ENCODE data around the gene TSHR.

TSHR gene

DNA sequence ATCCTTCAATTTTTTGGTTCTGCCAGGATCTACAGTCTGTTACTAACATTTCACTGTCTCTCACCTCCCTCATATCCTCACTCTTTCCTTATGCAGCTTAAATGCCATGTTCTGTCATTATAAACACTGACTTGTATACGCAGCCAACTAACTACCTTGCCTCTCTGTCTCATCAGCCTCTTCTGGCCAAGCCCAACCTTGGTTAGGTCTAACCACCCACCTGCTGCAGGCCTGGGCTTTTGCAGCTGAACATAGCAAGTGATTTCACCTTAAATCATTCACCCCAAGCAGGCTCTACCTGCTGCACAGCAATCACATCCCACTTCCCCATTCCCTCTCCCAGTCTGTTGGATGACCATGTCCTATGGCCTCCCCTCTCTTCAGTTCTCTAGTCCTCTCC, 173.8 kb downstream of the TSHR start:
- no peak for DNase-seq (ENCODE audit: low read depth in 1 of 2, low spot score in 1 of 2)

DNA sequence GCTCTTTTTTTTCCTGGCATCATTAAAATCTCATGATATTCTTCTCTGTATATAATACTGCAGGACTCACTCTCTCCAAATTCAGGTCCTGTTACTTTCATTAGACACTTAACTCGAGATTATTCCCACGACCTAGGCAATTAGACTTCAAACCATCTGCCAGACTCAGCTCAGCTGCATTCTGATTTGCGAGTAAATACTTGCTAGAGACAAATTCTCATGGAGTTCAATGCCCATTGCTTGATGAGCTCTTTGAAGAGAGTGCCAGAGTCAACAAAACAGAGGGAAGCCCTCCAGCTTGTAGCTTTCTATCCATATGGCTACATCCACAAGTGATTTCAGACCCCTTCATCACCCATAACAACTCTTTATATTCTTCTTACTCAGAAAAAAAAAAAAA, 177.0 kb downstream of the TSHR start:
- no peak for DNase-seq (ENCODE audit: low read depth in 1 of 2, low spot score in 1 of 2)

DNA sequence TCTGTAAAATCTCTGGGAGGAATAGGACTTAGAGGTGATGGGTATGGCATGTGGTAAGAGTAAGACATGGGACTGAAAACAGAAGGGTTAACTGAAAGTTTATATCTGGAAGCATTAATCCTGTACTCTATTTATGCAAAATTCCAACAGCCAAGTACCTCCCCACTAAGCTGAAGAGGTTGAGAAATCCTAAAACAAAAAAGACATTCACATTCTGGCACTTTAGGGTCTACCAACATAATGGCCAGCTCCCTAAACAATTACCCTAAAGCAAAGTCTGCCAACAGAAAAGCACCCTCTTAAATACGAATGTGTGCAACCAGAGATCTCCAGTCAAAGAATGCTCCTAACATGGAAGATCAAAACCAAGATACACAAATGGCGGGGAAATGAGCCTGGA, 178.0 kb downstream of the TSHR start:
- DNase-seq (ENCODE audit: low read depth in 1 of 2, low spot score in 1 of 2) = no peak

DNA sequence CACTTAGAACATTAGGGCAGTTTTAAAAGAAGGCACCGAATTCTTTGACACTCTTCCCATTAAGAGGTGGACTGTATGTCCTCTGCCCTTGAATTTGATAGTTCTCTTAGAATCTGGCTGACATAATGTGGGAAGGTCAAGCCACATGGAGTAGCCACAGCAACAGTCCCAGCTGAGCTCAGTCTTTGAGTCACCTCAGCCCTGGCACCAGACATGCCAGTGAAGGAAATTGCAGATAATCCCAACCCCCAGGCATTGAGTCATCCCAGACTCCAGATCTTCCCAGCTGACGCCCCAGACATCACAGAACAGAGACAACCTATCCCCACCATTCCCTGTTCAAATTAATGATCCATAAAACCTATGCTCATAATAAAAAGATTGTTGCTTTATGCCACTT, 181.9 kb downstream of the TSHR start:
- DNase-seq (ENCODE audit: low read depth in 1 of 2, low spot score in 1 of 2) = no peak

DNA sequence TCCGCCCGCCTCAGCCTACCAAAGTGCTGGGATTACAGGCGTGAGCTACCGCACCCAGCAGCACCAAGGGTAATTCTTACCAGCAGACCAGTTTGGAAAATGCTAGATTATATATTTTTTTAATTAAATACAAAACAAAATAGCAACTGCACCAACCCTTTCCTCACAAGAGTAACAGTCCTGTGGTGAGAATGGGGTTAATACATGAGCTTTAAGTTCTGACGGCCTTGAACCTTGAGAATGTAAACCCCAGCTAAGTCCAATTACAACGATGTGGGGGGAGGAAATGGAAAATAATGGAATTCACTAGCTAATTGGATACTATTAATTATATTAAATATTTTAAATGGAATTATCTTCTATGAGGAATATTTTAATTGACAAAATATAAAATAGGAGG, 183.0 kb downstream of the TSHR start:
- no peak for DNase-seq (ENCODE audit: low read depth in 1 of 2, low spot score in 1 of 2)

DNA sequence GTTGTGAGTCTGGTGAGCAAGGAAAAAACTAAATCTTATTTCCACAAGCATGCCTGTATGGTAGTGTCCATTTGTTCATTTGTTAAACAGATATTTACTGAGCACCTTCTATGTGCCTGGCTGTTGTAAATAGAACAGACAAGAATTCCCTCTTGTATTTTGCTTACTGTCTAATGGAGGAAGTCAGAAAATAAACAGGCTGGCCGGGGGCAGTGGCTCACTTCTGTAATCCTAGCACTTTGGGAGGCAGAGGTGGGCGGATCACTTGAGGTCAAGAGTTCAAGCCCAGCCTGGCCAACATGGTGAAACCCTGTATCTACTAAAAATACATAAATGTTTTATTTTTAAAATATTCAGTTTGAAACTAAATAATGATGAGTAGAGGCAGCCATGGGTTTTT, 186.0 kb downstream of the TSHR start:
- DNase-seq (ENCODE audit: low read depth in 1 of 2, low spot score in 1 of 2) = no peak

DNA sequence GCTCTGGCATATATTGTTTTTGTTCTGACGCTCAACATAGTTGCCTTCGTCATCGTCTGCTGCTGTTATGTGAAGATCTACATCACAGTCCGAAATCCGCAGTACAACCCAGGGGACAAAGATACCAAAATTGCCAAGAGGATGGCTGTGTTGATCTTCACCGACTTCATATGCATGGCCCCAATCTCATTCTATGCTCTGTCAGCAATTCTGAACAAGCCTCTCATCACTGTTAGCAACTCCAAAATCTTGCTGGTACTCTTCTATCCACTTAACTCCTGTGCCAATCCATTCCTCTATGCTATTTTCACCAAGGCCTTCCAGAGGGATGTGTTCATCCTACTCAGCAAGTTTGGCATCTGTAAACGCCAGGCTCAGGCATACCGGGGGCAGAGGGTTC, 188.4 kb downstream of the TSHR start:
- no peak for DNase-seq (ENCODE audit: low read depth in 1 of 2, low spot score in 1 of 2)

DNA sequence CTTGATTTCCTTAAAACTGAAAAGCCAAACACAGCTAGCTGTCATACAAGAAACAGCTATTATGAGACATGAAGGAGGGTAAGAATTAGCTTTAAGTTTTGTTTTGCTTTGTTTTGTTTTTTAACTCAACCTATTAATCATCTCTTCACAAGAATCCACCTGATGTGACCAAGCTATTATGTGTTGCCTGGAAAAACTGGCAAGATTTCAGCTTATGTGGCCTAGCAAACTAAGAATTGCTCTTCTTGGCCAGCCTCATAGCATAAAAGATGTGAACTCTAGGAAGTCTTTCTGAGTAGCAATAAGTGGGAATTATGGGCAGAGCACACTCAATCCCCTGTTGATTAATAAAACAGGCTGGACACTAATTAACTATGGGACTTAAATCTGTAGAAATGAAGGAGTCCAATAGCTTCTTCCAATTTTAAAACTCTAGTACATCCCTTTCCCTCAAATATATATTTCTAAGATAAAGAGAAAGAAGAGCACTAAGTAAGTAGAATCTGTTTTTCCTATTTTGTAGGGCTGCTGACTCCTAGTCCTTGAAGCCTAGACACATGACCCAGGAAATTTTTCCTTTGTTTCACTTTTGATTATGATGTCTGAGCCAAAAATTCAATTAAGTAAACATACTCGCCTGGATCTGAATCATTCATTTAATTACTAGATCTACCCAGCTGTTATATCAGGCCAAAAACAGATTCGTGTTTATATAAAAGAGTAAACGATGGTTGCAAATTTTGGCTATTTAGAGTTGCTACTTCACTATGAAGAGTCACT, 189.6 kb downstream of the TSHR start:
- DNase-seq (ENCODE audit: low read depth in 1 of 2, low spot score in 1 of 2) = no peak

DNA sequence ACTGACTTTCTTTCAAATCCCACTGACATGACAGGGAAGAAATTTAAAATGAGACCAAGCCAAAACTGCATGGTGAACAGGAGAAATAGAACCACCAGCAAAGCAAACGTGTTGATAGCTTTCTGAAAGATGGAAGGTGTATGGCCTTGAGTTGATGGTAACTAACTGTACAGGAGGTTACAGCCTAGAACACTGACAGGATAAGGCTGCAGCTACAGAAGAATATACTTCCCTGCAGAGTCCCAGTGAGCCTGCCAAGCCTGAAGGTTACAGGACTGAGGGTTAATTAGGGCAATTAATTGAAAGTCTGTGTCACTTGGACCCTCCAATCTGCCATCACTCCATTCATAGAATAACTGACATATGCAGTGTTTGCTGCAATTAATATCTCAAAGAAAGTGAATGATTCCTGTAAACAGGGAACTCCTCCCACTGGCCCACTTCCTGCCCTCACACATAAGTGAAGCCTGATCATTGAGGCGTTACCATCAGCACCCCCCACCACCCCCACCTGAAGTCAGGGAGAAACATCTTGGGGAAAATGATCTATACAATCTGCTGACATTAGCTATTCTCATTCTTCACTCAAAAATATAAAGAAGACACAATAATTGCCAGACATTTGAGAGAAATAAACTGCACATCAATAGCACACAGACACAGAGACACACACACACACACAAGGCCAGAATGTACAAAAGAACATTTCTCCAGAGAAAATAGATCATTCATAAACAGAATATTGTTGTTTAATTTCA, 191.9 kb downstream of the TSHR start:
- no peak for DNase-seq (ENCODE audit: low read depth in 1 of 2, low spot score in 1 of 2)

DNA sequence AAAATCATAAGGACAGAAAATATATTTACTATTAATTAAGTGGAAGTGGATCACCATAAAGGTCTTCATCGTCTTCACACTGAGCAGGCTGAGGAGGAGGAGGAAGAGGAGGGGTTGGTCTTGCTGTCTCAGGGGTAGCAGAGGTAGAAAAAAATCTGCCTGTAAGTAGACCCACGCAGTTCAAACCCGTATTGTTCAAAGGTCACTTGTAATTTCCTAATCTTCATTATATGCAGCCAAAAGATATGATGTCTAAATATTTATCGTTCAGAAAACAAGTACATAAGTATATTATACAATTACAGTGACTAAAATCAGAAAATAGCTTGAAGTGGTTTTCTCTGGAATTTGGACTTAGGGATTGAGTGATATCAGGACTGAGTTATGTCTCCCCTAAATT, 193.2 kb downstream of the TSHR start:
- DNase-seq (ENCODE audit: low read depth in 1 of 2, low spot score in 1 of 2) = no peak

DNA sequence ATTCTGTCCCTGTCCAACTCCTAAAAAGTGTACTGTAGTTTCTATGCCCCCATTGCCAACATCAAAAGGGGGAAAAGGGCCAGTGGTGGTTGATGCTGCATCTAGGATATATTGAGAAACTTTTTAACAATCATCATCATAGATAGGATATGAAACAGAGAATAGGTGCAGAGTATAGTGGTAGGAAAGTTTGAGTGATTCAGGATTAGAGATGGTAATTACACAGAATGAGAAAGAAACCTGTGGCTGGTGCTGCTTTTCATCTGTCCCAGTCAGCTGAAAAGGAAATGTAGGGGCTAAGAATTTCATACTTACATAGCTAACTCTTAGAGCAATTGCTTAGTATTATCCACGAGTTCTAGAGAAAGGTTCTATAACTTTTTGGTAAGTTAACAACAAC, 197.8 kb downstream of the TSHR start:
- no peak for DNase-seq (ENCODE audit: low read depth in 1 of 2, low spot score in 1 of 2)

DNA sequence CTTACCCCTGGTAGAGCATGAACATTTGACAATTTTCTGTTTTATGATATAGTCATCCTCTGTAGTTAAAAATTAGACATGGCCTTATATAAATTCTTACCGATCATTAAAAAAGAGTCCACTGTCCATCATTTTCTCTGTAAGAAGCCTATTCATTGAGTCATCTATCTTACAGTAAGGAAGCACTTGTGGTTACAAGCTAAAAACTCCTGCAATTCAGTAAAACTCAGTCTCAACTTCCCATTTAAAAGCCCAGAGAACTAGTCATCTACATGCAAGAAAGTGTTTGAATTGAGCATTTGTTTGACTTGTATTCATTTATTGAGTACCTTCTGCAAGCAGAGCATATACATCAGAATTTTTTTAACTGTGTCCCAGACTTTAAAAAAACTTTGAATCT, 202.0 kb downstream of the TSHR start:
- DNase-seq (ENCODE audit: low read depth in 1 of 2, low spot score in 1 of 2) = no peak

DNA sequence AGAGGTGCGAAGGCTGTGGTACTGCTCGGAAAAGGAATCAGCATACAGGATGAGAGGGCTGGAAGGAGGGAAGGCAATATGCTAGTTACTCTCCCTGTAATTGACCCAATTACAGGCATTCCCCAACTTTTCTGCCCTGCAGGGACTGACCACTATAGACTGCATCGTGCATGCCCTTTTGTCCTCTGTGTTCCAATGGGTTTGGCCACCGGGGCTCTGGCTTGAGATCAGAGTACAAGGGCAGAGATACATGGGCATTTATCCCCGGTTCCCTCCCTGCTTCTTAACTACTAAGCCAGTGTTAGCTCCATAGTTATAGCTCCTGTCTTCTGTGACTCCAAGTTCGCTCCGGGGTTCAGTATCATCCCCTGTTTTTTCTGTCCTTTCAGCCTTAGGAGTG, 205.7 kb downstream of the TSHR start:
- DNase-seq (ENCODE audit: low read depth in 1 of 2, low spot score in 1 of 2) = no peak

DNA sequence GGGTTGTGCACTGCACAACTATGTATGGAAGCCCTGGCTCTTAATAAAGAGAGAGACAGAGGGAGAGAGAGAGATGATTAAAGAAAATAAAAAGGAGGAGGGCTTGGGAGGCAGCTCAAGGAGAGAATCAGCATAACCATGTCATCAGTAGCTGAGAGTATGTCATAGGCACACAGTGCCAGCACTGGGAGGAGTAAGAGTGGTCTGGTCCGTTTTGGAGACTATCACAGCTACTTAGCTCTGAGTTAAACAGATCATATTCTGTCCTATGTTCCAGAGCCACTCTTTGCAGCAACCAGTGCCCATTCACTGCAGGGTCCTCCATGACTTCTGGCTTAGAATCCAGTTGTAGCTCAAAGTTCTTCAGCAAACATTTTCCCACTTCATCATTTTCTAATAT, 206.3 kb downstream of the TSHR start:
- no peak for DNase-seq (ENCODE audit: low read depth in 1 of 2, low spot score in 1 of 2)

DNA sequence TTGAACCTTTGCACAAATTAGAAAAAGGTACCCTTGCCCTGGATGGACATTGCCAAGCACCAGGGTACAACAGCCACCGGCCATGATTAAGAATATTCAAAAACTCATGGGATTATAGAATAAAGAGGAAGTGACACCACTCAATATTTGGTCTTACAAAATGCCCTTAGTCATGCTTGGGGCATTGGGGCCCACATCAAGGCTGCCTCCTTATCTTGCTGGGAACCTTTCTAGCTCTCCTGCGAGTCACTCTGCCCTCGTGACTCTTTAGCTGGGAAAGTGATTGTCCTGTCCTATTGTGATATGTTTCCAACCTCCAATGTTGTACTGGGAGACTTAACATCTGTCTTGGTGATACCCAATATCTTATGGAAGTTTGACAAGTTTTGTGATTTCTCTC, 207.5 kb downstream of the TSHR start:
- no peak for DNase-seq (ENCODE audit: low read depth in 1 of 2, low spot score in 1 of 2)

DNA sequence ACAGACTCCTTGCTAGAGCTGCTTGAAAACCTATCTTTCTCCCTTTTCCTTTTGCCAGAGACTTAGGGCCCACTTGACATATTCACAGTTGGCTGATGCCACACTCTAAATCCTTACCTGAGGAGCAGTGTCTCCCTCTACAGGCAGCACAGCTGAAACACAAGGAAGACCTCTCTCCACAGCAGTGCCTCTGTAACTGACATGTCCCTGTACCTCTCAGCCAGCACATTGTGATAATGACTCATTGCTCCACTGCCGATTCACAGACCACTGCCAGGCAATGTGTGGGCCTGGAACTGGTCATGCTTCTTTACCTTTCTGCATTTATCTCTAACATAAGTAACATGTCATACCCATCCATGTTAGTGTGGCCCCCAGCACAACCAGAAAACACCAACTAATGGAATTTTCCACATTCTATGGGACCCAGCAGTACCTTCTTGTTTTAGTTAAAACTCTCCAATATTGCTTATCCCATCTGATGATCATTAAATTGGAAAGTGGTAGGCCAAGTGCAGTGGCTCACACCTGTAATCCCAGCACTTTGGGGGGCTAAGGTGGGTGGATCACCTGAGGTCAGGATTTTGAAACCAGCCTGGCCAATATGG, 208.8 kb downstream of the TSHR start:
- DNase-seq (ENCODE audit: low read depth in 1 of 2, low spot score in 1 of 2) = peak in 1 of 2 donors; percentile 7

DNA sequence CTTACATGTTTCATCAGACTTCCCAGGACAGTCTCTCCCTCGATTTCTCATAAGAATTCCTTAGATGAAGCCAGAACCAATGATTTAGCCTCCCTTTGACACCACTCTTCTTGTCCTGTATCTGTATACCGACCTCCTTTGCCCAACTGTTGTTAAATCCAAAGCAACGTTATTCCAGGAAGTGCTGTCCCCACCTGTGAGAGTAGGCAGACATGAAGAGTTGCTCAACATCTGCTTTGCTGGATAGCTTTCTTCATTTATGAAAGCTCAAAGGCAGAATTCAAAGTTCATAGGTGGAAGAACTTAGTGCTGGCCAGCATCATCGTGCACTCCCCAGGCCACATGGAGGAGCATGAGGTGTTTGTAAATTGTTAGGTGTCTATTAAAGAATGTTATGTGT, 209.8 kb downstream of the TSHR start:
- no peak for DNase-seq (ENCODE audit: low read depth in 1 of 2, low spot score in 1 of 2)

DNA sequence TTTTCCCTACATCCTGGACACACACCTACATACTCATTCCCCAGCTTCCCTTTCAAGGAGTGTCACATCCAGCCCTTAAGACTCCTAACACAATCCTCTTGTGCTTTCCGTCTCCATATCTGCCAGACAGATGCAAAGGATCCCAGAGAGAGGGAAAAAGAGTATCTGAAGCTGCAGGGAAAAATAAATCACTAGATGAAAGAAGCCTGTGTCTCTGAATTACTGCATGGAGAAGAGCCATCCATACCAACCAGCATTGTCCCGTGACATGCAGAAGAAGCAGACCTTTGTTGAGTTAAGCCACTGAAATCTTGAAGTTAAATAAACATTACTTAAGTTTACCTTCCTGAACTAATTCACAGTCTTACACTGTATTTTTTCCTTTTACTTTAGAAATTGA, 210.7 kb downstream of the TSHR start:
- DNase-seq (ENCODE audit: low read depth in 1 of 2, low spot score in 1 of 2) = no peak

DNA sequence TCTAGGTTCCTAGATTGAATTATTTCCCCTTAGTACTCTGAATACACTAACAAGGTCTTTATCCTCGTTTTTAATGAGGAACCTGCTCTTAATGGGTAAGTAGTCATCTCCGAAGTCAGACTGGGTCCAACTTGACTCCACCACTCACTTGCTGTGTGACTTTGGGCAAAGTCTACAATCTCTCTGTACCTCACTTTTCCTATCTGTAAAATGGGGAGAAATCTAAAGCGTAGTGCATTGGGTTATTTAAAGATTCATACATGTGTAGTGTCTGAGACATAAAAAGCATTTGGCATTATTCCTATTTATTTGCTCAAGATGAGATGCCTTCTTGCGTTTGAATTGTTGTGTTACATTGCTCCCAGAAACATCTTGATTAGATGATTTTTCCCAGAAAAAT, 213.8 kb downstream of the TSHR start:
- DNase-seq (ENCODE audit: low read depth in 1 of 2, low spot score in 1 of 2) = no peak

DNA sequence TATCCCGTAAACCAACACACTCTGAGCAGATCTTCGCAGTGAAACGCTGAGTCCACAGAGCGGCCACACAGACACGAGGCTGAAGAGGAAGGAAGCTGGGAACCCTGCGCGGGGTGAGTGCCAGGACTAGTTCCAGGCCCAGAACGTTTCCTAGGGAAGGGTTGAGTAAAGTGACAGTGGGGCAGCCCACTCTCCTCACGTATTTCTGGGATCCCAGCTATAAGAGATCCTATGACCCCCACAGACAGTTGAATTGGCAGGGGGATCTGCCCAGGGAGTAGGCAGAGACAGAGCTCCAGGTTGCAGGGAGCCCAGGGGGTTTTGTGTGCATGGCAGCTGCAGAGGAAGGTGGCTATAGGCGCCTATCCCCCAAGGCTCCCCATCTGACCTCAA, 214.3 kb downstream of the TSHR start:
- no peak for DNase-seq (ENCODE audit: low read depth in 1 of 2, low spot score in 1 of 2)

DNA sequence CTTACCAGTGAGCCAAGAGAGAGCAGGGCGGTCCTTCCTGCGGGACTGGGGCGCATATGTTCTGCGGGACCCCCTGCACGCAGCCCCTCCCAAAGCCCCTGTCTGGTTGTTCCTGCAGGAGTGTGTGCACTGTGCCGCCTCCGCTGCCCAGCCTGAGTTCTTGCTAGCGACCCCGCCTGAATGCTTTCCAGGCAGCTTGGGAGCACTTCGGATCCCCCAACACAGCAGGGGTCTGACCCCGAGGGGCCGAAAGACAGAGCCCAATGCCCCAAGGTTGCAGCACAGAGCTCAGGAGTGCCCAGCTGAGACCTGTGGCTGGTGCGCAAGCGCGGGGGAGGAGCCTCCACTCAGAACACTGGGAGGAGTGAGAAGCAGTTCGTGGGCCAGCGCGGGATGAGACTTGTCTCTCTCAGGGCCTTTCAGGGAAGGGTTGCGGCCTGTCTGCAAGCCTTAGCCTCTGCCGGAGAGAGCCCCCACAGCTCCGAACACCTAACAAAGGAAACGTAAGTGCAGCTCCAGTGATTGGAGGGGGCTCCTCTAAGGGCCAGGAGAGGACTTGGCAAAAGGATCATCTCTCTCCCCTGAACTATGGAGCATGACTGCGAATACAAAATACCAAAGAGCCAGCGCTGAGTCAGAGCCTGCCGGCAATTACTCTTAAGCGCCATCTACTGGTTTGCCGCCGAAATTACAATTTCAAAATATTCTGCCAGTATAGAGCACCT, 214.8 kb downstream of the TSHR start:
- peak; percentile 77 to 79 for DNase-seq (ENCODE audit: low read depth in 1 of 2, low spot score in 1 of 2)

DNA sequence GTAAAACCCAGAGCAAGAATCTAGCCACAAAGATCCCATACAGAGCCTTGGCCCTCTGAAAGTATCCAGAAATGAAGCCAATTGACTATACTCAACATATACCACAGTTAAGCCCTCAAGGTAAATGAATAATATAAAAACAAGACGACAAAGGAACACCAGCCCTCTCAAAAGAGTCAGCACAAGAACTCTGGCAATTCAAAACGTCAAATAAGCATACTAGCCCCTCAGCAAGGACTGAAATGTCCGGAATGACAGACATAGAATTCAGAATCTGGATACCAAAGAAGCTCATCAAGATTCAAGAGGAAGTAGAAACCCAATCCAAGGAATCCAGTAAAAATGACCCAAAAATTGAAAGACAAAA, 215.4 kb downstream of the TSHR start:
- no peak for DNase-seq (ENCODE audit: low read depth in 1 of 2, low spot score in 1 of 2)
